ENCODE results near the gene DDIT4. TPM values are rescaled to one million over a fixed set of nuclear protein-coding genes. Genes with fewer than 3 reads are reported as not detected.
A peak's percentile ranks its signal among the peaks of the same experiment; 100 is the strongest.

DDIT4 gene
- total RNA-seq (2014; rRNA removed; shearing (Covaris generic)), result 110 and 136 TPM in 2 replicates
- 108 and 114 TPM in 2 replicates for polyA plus RNA-seq (2016; fragmentation: Nextera tagmentation; extraction: Ambion mirVana)
- long read RNA-seq, transcript DDIT4-203 (2 exons, 753 nt), result minor isoform, 9 of 1,029 reads
- long read RNA-seq, transcript DDIT4-201 (3 exons, 1,748 nt), result major isoform, 997 of 1,029 reads
- long read RNA-seq, partial matches to known transcripts, result 0 of 1,029 reads
- long read RNA-seq, other reads (novel, unspliced or antisense), result 20 of 1,029 reads

DNA sequence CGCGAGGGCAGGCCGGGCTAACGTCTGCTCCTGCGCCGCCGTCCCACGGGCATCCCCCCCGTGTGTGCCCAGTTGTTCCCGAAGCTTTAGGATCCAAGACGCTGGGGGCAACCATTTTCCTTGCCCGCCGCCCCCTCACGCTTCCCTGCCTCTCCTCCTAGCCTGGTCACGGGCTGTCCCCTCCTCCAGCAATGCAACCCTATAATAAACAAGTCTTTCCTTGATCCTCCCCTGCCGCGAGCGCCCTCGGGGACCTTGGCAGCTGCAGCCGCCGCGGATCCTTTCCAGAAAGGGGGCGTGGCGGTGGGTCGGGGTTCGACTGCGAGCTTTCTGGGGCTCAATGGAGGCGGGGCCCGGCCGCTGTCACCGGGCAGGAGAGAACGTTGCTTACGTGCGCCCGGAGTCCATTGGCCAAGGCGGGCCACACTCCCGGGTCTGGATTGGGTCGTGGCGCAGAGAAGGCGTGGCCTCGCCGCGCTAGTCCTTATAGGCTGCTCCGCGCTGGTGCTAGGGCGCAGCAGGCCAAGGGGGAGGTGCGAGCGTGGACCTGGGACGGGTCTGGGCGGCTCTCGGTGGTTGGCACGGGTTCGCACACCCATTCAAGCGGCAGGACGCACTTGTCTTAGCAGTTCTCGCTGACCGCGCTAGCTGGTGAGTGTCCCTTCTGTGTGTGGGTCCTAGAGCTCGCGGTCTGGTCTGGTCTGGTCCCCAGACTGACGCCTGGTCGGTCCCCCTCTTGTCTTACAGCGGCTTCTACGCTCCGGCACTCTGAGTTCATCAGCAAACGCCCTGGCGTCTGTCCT, at the start of gene DDIT4:
DDIT4 (plus strand) TSS at position 515 of the 803 bp plus-strand sequence. CDS start 293 bp downstream, outside the sequence.
- H3K27ac Mint-ChIP-seq, result peak within 1 kb of the TSS; percentile 100
- Histone ChIP-seq H3K79me2 (replicated peaks; ENCODE audit: insufficient read depth) (peaks cover 22% of the 10 kb centered on the region), H2AFZ (no peak within 1 kb of the TSS), H3K27ac (ENCODE audit: low read depth) (peak within 1 kb of the TSS; percentile 99), H3K4me3 (peak within 1 kb of the TSS; percentile 98), H3K36me3 (ENCODE audit: insufficient read depth) (peaks cover 6% of the 10 kb centered on the region), H3K9me2 (ENCODE audit: insufficient read depth) (0 out of 2 replicates have a peak, but pooled peaks cover 2% of the 10 kb centered on the region), H3K4me2 (peak within 1 kb of the TSS; percentile 96), H3K4me1 (ENCODE audit: insufficient read depth) (peaks cover 34% of the 10 kb centered on the region), H4K20me1 (replicated peaks; ENCODE audit: insufficient read depth) (peaks cover 10% of the 10 kb centered on the region), H3F3A (replicated peaks; ENCODE audit: low read depth) (peaks cover 25% of the 10 kb centered on the region; the same call in 1 of the 2 replicates), H3K27me3 (ENCODE audit: insufficient read depth) (no peaks in the 10 kb centered on the region)
- peak; percentile 86 for ATAC-seq
- peak; percentile 99 for DNase-seq (ENCODE audit: low spot score)
- no peak for TF ChIP-seq JUNB (IDR thresholded peaks at IDR 0.05; ENCODE audit: unreplicated experiment)
- TF ChIP-seq ETS1 (IDR thresholded peaks at IDR 0.05), result peak; percentile 75
- TF ChIP-seq ZNF462 (CRISPR knock-in tag; IDR thresholded peaks at IDR 0.05), result no peak
- TF ChIP-seq POLR2AphosphoS5 (IDR thresholded peaks at IDR 0.05; ENCODE audit: low read depth), result peak; percentile 100
- TF ChIP-seq ZNF114 (CRISPR knock-in tag; IDR thresholded peaks at IDR 0.05), result no peak
- no peak for TF ChIP-seq EZH2phosphoT487 (IDR thresholded peaks at IDR 0.05; ENCODE audit: unreplicated experiment)
- TF ChIP-seq STAT1 (IDR thresholded peaks at IDR 0.05; ENCODE audit: unreplicated experiment), result no peak
- TF ChIP-seq, protein P1, sequence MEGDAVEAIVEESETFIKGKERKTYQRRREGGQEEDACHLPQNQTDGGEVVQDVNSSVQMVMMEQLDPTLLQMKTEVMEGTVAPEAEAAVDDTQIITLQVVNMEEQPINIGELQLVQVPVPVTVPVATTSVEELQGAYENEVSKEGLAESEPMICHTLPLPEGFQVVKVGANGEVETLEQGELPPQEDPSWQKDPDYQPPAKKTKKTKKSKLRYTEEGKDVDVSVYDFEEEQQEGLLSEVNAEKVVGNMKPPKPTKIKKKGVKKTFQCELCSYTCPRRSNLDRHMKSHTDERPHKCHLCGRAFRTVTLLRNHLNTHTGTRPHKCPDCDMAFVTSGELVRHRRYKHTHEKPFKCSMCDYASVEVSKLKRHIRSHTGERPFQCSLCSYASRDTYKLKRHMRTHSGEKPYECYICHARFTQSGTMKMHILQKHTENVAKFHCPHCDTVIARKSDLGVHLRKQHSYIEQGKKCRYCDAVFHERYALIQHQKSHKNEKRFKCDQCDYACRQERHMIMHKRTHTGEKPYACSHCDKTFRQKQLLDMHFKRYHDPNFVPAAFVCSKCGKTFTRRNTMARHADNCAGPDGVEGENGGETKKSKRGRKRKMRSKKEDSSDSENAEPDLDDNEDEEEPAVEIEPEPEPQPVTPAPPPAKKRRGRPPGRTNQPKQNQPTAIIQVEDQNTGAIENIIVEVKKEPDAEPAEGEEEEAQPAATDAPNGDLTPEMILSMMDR (conservative IDR thresholded peaks at IDR 0.05; ENCODE audit: low read depth in 2 of 2), result no peak
- TF ChIP-seq, protein P2, sequence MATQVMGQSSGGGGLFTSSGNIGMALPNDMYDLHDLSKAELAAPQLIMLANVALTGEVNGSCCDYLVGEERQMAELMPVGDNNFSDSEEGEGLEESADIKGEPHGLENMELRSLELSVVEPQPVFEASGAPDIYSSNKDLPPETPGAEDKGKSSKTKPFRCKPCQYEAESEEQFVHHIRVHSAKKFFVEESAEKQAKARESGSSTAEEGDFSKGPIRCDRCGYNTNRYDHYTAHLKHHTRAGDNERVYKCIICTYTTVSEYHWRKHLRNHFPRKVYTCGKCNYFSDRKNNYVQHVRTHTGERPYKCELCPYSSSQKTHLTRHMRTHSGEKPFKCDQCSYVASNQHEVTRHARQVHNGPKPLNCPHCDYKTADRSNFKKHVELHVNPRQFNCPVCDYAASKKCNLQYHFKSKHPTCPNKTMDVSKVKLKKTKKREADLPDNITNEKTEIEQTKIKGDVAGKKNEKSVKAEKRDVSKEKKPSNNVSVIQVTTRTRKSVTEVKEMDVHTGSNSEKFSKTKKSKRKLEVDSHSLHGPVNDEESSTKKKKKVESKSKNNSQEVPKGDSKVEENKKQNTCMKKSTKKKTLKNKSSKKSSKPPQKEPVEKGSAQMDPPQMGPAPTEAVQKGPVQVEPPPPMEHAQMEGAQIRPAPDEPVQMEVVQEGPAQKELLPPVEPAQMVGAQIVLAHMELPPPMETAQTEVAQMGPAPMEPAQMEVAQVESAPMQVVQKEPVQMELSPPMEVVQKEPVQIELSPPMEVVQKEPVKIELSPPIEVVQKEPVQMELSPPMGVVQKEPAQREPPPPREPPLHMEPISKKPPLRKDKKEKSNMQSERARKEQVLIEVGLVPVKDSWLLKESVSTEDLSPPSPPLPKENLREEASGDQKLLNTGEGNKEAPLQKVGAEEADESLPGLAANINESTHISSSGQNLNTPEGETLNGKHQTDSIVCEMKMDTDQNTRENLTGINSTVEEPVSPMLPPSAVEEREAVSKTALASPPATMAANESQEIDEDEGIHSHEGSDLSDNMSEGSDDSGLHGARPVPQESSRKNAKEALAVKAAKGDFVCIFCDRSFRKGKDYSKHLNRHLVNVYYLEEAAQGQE (IDR thresholded peaks at IDR 0.05; ENCODE audit: unreplicated experiment), result no peak
- TF ChIP-seq CREB1 (CRISPR knock-in tag; IDR thresholded peaks at IDR 0.05; ENCODE audit: low read depth), result peak; percentile 77
- TF ChIP-seq NANOG (IDR thresholded peaks at IDR 0.05; ENCODE audit: borderline replicate concordance), result no peak
- TF ChIP-seq EZH2 (IDR thresholded peaks at IDR 0.05; ENCODE audit: low read depth, unreplicated experiment), result no peak
- no peak for TF ChIP-seq ZNF331 (CRISPR knock-in tag; IDR thresholded peaks at IDR 0.05; ENCODE audit: low read depth)
- peak within 1 kb of the TSS; percentile 92 for H3K4me3 Mint-ChIP-seq
- H3K36me3 Mint-ChIP-seq (ENCODE audit: low read depth), result peaks cover 39% of the 10 kb centered on the region
- H3K4me1 Mint-ChIP-seq, result peaks cover 44% of the 10 kb centered on the region
- H3K9me3 Mint-ChIP-seq, result no peaks in the 10 kb centered on the region; the same call in 2 of the 3 replicates
- H3K27me3 Mint-ChIP-seq (ENCODE audit: insufficient read depth, low read depth, poor library complexity), result peaks cover 26% of the 10 kb centered on the region

Data from GM23338 (cell line).